GM18511 (cell line): ENCODE measurements around the gene ATF6B.
"Not testable (repeated sequence)": the region's sequence is repeated elsewhere in the genome, so short reads cannot be mapped to it uniquely, and the experiment has no call there.

Experiments
- ATAC-seq: cut with Tn5 transposase; IDR thresholded peaks from one replicate; pipeline ENCODE4 v1.9.1; 2021; ENCODE audit warnings: mild to moderate bottlenecking, moderate library complexity; ENCODE audit not compliant: unreplicated experiment

ATF6B gene

GRCh38 chr6:32108727-32109113 lies 19.3 kb downstream of the ATF6B start:
- no peak for ATAC-seq

- ATAC-seq: no peak
Measured at GRCh38 chr6:32108094-32108627, 19.9 kb downstream of the ATF6B start.

- no peak for ATAC-seq
Measured at GRCh38 chr6:32107406-32107805, 20.6 kb downstream of the ATF6B start.

- no peak for ATAC-seq
Measured at GRCh38 chr6:32105433-32105832, 22.6 kb downstream of the ATF6B start.

- no peak for ATAC-seq
Measured at GRCh38 chr6:32102255-32102654, 25.8 kb downstream of the ATF6B start.

- ATAC-seq: not testable (repeated sequence)
Measured at GRCh38 chr6:32100251-32100650, 27.8 kb downstream of the ATF6B start.

- no peak for ATAC-seq
Measured at GRCh38 chr6:32097364-32097763, 30.7 kb downstream of the ATF6B start.

GRCh38 chr6:32096394-32097258 lies 31.4 kb downstream of the ATF6B start:
- no peak for ATAC-seq

GRCh38 chr6:32096087-32096393 lies 32.0 kb downstream of the ATF6B start:
- no peak for ATAC-seq

- no peak for ATAC-seq
Measured at GRCh38 chr6:32095338-32096086, 32.5 kb downstream of the ATF6B start.

GRCh38 chr6:32092760-32093497 lies 35.1 kb downstream of the ATF6B start:
- no peak for ATAC-seq

GRCh38 chr6:32089082-32089828 lies 38.8 kb downstream of the ATF6B start:
- ATAC-seq: no peak

- no peak for ATAC-seq
Measured at GRCh38 chr6:32088487-32089049, 39.5 kb downstream of the ATF6B start.

GRCh38 chr6:32087574-32088486 lies 40.2 kb downstream of the ATF6B start:
- ATAC-seq: no peak

GRCh38 chr6:32086661-32087573 lies 41.1 kb downstream of the ATF6B start:
- ATAC-seq: no peak

- ATAC-seq: no peak
Measured at GRCh38 chr6:32085759-32086459, 42.1 kb downstream of the ATF6B start.

- no peak for ATAC-seq
Measured at GRCh38 chr6:32084780-32085179, 43.3 kb downstream of the ATF6B start.
